ENCODE results near the gene CACNA1D.

GRCh38 chr3:53617893-53618523 lies 123.6 kb downstream of the CACNA1D start:
- TF ChIP-seq EZH2 (IDR thresholded peaks at IDR 0.05; ENCODE audit: borderline replicate concordance) (no peak), CTCF (IDR thresholded peaks at IDR 0.05; ENCODE audit: poor library complexity) (no peak), EZH2phosphoT487 (IDR thresholded peaks at IDR 0.05; ENCODE audit: low read depth, severe bottlenecking, unreplicated experiment) (no peak)
